DND-41 (cell line): ENCODE measurements around the gene PCDH8.

Experiments
- ATAC-seq: fragments of 200-7000 bp; cut with Tn5 transposase; 3 replicates; pipeline ENCODE4 v1.9.1; 2021; ENCODE audit warnings: low read depth; ENCODE audit not compliant: insufficient read depth
- DNase-seq: peaks from one replicate; pipeline ENCODE4 v3.0.0-alpha.2; 2020
- H2AFZ ChIP-seq: 2 replicates; pipeline ENCODE4 v1.6.0; 2012; ENCODE audit warnings: low read depth, low read length
- H3K27ac ChIP-seq: 2 replicates; pipeline ENCODE4 v1.5.1; 2012; ENCODE audit warnings: low read length, inconsistent platforms
- H3K27me3 ChIP-seq: fragments of 200-600 bp; sonication (generic); 2 replicates; pipeline ENCODE4 v1.6.0; 2012; ENCODE audit warnings: low read length, mild to moderate bottlenecking, inconsistent platforms; ENCODE audit not compliant: insufficient read depth, poor library complexity
- H3K36me3 ChIP-seq: 2 replicates; pipeline ENCODE4 v1.5.1; 2012; ENCODE audit warnings: low read length, inconsistent platforms; ENCODE audit not compliant: insufficient read depth
- H3K4me1 ChIP-seq: 2 replicates; pipeline ENCODE4 v1.5.1; 2012; ENCODE audit warnings: mild to moderate bottlenecking, low read length; ENCODE audit not compliant: insufficient read depth
- H3K4me2 ChIP-seq: 2 replicates; pipeline ENCODE4 v1.6.0; 2012; ENCODE audit warnings: mild to moderate bottlenecking, moderate library complexity, low read length, inconsistent platforms; ENCODE audit not compliant: insufficient read depth
- H3K4me3 ChIP-seq, 2 experiments: fragments of 200-600 bp in 1 of 2; shearing (Covaris generic) in 1 of 2; 2 replicates each; pipeline ENCODE4 v1.5.1; 2012 to 2016; ENCODE audit warnings: inconsistent platforms in 2 of 2, low read length in 2 of 2, mild to moderate bottlenecking in 2 of 2, low read depth in 1 of 2, moderate library complexity in 1 of 2
- H3K79me2 ChIP-seq: 2 replicates; pipeline ENCODE4 v1.6.0; 2012; ENCODE audit warnings: low read length, inconsistent platforms; ENCODE audit not compliant: insufficient read depth
- H3K9ac ChIP-seq: 2 replicates; pipeline ENCODE4 v1.6.0; 2012; ENCODE audit warnings: low read depth, mild to moderate bottlenecking, inconsistent platforms, low read length, moderate library complexity
- H3K9me3 ChIP-seq: 2 replicates; pipeline ENCODE4 v1.5.1; 2012; ENCODE audit warnings: low read length, moderate library complexity, mild to moderate bottlenecking, inconsistent platforms; ENCODE audit not compliant: insufficient read depth, severe bottlenecking
- H4K20me1 ChIP-seq: 2 replicates; pipeline ENCODE4 v1.6.0; 2012; ENCODE audit warnings: low read length; ENCODE audit not compliant: insufficient read depth
- EZH2 ChIP-seq: IDR thresholded peaks from 3 replicates; pipeline ENCODE4 v1.6.1; 2012; ENCODE audit warnings: borderline replicate concordance, low read depth, mild to moderate bottlenecking, moderate library complexity, low read length, inconsistent platforms; ENCODE audit not compliant: severe bottlenecking
- TF ChIP-seq, protein P1 (sequence below): IDR thresholded peaks from 2 replicates; pipeline ENCODE4 v1.5.1; 2012; ENCODE audit warnings: borderline replicate concordance, low read length, moderate library complexity, mild to moderate bottlenecking; ENCODE audit not compliant: poor library complexity, severe bottlenecking; ENCODE audit errors: extremely low read depth

Gene PCDH8

DNA sequence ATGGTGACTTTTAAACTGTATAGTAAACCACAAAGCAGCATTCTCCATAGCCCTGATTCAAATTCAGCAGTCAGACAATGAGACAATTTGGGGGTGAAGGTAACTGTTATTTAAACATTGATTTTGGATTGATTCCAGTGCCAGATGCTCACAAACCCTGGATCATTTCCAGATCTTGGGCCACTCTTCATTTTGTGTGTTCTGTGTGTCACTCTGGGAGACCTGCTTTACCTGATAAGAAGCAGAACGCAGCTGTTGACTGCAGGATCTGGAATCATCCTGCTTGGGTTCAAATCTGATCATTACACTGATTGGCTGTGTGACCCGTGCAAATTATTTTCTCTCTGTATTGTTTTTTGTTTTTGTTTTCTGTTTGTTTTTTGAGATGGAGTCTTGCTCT is 4.0 kb upstream of the PCDH8 start:
- no peaks in the 10 kb centered on the region for H3K36me3 ChIP-seq
- H3K4me1 ChIP-seq = peaks cover 10% of the 10 kb centered on the region; the same call in 1 of the 2 replicates
- H3K4me3 ChIP-seq = no peak overlapping the region
- ATAC-seq (0 out of 3 replicates have a peak, but pooled peaks have one; percentile 24), DNase-seq (no peak)
- H3K27me3 ChIP-seq = no peaks in the 10 kb centered on the region
- H3K9ac ChIP-seq = no peak overlapping the region
- TF ChIP-seq, protein P1, sequence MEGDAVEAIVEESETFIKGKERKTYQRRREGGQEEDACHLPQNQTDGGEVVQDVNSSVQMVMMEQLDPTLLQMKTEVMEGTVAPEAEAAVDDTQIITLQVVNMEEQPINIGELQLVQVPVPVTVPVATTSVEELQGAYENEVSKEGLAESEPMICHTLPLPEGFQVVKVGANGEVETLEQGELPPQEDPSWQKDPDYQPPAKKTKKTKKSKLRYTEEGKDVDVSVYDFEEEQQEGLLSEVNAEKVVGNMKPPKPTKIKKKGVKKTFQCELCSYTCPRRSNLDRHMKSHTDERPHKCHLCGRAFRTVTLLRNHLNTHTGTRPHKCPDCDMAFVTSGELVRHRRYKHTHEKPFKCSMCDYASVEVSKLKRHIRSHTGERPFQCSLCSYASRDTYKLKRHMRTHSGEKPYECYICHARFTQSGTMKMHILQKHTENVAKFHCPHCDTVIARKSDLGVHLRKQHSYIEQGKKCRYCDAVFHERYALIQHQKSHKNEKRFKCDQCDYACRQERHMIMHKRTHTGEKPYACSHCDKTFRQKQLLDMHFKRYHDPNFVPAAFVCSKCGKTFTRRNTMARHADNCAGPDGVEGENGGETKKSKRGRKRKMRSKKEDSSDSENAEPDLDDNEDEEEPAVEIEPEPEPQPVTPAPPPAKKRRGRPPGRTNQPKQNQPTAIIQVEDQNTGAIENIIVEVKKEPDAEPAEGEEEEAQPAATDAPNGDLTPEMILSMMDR = no peak
- no peak for TF ChIP-seq EZH2
- H3K4me2 ChIP-seq = no peak overlapping the region
- H3K9me3 ChIP-seq = no peaks in the 10 kb centered on the region
- no peak overlapping the region for H2AFZ ChIP-seq
- no peaks in the 10 kb centered on the region for H4K20me1 ChIP-seq
- H3K79me2 ChIP-seq = no peaks in the 10 kb centered on the region
- no peak overlapping the region for H3K27ac ChIP-seq

DNA sequence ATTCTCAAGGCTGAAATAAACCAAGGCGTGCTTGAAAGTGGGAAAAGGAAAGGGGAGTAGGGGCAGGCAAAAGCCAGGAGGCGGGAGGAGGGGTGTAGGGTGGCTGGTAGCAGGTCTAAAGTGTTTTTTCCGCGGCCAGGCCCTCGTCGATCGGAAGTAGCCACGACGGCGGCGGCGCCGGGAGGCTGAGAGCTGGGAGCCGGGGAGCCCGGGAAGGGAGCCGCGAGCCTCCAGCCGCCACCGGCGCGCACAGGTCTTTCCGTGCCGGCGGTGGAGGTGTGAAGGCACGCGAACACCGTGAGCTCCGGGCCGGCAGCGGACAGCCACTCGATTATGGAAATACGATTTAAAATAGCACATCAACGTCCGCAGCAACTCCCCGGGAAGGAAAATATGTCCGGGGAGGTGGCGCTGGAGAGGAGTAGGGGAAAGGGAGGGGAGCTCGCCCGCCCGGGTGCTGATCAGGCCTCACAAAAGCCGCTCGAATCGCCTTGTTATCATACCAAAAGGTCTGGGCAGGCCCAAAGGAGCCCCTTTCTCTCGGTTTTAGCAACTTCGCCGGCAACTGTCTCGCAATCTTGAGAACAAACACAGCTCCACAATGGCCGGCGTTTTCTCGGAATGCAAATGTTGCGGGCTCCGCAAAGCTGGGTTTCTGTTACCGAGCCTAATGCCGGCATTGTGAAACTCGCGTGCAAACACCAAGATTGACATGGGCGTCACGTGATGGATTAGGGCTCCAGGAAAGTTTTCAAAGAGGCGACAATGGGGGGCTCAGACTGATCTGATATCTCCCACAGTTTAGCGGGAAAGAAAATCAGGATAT is 2.9 kb upstream of the PCDH8 start:
- H3K27me3 ChIP-seq = no peaks in the 10 kb centered on the region
- no peak overlapping the region for H3K4me2 ChIP-seq
- no peak for TF ChIP-seq EZH2
- TF ChIP-seq, protein P1 = no peak
- H3K36me3 ChIP-seq = no peaks in the 10 kb centered on the region
- no peaks in the 10 kb centered on the region for H3K79me2 ChIP-seq
- H4K20me1 ChIP-seq = no peaks in the 10 kb centered on the region
- no peak overlapping the region for H3K9ac ChIP-seq
- DNase-seq (no peak), ATAC-seq (no peak)
- H3K4me1 ChIP-seq = peaks cover 10% of the 10 kb centered on the region; the same call in 1 of the 2 replicates
- H3K9me3 ChIP-seq = peaks cover 3% of the 10 kb centered on the region
- H3K4me3 ChIP-seq = no peak overlapping the region
- no peak overlapping the region for H3K27ac ChIP-seq
- H2AFZ ChIP-seq = no peak overlapping the region

DNA sequence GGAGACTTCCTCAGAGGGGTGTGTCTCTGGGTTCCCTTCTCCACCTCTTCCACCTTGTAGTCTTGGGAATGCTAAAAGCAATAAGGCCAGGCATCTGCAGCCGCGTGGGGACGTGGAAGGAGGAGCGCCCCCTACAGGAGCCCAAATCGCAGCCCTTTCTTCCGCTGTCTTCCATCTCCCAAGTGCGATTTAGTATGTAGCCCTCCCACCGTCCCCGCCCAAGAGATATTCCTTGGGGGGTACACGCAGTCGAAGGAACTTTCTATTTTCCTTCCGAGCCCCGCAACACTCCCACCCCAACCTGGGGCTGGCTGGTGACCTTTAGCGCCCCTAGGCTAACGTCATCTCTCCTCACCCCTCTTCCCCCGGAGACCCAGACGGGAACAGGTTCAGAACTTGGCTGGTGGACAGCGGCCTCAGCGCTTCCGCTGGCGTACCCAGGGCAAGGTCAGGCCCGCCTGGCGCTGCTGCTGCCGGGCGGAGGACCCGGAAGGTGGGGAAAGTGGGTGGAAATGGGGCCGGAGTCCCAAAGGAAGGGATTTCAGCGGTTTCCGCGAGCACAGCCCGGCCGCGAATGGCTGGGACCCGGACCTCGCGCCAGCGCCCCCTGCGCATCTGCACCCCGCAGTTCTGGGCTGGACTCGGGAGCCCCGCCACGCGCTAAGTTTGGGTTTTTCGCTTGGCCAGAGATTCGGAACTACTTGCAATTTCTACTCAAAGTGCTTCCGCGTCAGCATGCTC is 2.1 kb upstream of the PCDH8 start:
- no peak overlapping the region for H2AFZ ChIP-seq
- H3K27ac ChIP-seq = no peak overlapping the region
- H3K9ac ChIP-seq = no peak overlapping the region
- no peak overlapping the region for H3K4me3 ChIP-seq
- H3K9me3 ChIP-seq = peaks cover 6% of the 10 kb centered on the region
- TF ChIP-seq, protein P1 = peak; percentile 20
- no peak for TF ChIP-seq EZH2
- no peaks in the 10 kb centered on the region for H4K20me1 ChIP-seq
- no peaks in the 10 kb centered on the region for H3K36me3 ChIP-seq
- no peaks in the 10 kb centered on the region for H3K27me3 ChIP-seq
- no peak for ATAC-seq
- H3K4me2 ChIP-seq = no peak overlapping the region
- no peak for DNase-seq
- no peaks in the 10 kb centered on the region for H3K79me2 ChIP-seq
- H3K4me1 ChIP-seq = peaks cover 10% of the 10 kb centered on the region; the same call in 1 of the 2 replicates
